ENCODE results near the gene CD99.
A peak's percentile ranks its signal among the peaks of the same experiment; 100 is the strongest.
"Not testable (repeated sequence)": the region's sequence is repeated elsewhere in the genome, so short reads cannot be mapped to it uniquely, and the experiment has no call there.

The CD99 gene

DNA sequence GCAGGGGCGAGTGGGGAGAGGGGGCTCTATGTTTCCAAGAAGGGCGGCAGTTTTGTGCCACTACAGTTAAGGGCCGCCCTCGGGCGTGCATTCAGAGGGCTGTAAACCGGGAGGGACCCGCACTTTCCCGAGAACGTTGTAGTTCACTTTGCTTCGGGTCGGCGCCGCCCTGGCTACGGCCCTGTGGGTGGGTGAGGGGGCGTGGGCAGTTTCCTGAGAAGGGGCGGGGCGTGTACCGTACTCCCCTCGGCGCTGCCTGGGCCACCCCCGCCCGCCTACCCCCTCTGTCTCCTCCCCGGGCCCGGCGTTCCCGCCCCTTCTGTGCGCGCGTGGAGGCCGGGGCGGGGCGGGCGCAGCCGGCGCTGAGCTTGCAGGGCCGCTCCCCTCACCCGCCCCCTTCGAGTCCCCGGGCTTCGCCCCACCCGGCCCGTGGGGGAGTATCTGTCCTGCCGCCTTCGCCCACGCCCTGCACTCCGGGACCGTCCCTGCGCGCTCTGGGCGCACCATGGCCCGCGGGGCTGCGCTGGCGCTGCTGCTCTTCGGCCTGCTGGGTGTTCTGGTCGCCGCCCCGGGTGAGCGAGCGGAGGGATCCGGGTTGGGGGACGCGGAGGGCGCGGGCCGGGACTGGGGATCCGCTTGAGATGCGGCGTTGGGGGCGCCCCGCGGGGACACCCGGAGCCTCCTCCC, at the start of gene CD99:
CD99 (plus strand) TSS at position 440 of the 687 bp plus-strand sequence; CDS start at position 506, 66 bp downstream.
- DNase-seq = peak; percentile 68

- DNase-seq = no peak
Observed at GRCh38 chrX:2642146-2642545, 48.9 kb upstream of the CD99 start.

DNA sequence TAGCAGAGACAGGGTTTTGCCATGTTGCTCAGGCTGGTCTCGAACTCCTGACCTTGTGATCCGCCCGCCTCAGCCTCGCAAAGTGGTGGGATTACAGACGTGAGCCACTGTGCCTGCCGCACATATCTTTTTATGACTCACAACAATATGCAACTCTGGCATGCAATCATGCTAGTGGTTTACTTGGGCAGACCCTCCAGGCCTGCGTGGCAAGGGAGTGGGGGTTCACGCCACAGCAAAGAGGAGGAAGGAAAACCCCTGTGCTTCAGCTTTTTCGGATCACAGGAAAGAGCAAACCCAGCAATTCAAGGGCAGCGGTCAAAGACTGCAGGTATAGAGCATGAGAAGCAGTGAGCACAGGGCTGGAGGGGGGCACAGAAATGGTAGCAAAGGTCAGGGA, 48.3 kb upstream of the CD99 start:
- no peak for DNase-seq

DNA sequence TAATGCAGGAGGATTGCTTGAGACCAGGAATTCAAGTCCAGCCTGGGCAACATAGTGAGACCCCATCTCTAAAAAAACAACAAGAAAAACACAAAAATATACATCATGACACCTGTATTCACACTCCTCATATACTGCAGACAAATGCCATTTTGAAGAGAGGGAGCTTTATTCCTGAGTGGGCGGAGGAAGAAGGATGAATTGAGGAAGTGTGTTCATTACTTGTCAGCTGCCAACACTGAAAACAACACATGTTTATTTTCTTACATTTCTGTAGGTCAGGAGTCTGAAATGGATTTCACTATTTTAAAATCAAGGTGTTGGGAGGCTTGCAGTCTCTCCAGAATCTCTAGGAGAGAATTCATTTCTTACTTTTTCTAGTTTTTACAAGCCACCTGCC, 47.2 kb upstream of the CD99 start:
- no peak for DNase-seq

GRCh38 chrX:2645563-2645962, 45.5 kb upstream of the CD99 start:
- DNase-seq = no peak

- no peak for DNase-seq
Observed at GRCh38 chrX:2647627-2648026, 43.5 kb upstream of the CD99 start.

- no peak for DNase-seq
Observed at GRCh38 chrX:2650037-2650436, 41.1 kb upstream of the CD99 start.

DNA sequence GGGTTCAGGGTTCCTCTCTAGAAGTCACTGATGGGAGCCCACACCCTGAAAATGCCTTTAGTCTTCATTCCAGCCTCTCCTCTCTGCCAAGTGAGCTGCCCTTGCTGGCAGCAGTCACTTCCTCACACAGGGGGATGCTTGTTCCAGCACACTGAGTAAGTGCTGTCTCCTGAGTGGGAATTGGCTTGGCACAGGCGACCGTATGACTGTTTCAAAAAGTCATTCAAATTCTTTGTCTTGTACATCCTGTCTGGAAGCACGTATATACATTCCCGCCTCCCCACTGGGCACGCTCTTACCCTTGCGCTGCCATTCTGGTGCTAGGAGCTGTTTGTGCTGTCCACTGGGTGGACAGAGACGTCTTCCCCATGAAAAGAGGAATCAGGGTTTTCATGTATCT, 40.2 kb upstream of the CD99 start:
- no peak for DNase-seq

- no peak for DNase-seq
Observed at GRCh38 chrX:2652106-2652505, 39.0 kb upstream of the CD99 start.

DNA sequence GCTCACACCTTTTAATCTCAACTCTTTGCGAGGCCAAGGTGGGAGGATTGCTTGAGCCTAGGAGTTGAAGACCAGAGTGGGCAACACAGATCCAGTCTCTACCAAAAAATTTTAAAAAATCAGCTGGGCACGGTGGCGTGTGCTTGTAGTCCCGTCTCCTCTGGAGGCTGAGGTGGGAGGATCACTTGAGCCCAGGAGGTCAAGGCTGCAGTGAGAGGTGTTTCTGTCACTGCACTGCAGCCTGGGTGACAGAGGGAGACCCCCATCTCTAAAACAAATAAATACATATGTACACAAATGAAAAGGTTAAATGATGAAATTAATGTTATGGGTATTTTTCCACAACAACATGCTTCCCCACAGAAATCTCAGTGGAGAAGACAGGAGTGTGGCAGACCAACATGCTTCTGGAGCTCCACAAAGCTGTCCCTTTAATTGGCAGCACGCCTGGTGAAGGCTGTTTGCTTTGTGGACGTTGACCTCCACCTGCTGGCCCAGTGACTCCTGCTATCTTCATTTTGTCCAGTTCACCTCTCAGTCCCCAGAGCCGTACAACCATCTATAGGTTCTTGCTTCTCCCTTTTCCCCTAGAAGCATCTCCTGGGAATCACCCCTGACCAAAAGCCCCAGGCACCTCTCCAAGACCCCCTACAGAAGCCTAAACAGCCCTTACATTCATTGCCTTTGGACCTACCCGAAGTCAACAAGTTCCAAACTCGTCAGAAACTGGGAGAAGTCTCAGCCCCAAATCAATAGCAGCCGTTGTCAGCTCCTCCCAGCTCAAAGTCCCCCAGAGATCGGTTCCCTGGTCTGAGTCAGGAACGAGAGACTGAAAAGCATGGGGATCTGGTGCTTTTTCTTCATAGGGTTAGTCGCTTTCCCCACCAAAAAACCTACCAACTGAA, 36.4 kb upstream of the CD99 start:
- DNase-seq = no peak

GRCh38 chrX:2656257-2656836, 34.7 kb upstream of the CD99 start:
- DNase-seq = no peak

DNA sequence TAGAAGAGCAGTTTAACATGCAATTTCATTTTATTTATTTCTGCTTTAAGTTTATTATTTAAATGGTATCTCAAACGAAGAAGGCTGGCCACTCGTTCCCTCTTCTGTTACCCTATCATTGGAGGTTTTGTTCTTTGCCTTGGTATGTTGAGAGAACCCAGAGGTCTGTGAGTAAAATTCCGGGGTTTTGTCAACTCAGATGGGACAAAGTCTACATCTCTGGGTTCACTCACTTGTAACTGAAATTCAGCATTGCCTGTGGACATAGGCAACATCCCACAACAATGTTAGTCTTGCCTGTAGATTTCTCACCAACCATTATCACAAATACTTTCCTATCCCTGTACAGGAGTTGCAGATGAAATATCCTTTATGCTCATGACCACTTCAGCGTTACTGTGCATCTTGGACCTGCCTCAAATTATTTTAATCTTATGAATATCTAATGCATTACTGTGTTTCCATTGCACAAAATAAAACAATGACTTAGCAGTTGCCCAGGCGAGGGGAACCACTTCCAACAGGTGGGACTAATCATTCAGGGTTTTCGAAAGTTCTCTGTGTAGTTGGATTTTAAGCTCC, 33.5 kb upstream of the CD99 start:
- no peak for DNase-seq

- no peak for DNase-seq
Observed at GRCh38 chrX:2658585-2659292, 32.4 kb upstream of the CD99 start.

DNA sequence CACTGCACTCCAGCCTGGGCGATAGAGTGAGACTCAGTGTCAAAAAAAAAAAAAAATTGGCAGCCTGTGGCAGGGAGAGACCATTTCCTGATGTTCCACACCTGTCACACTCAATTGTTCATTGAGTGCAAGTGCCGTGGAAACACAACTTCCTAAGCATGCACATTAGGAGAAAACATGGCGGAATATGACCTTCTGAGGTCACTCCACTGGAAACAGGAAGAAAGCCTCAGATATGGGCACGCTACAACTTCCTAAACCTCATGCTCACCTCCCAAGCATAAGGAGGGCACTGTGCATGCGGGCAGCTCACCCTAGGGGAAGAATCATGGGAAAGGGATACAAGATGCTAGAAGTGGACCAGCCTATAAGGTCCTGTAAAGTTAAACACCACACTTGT, 28.5 kb upstream of the CD99 start:
- no peak for DNase-seq

- DNase-seq = peak; percentile 37
Observed at GRCh38 chrX:2664502-2664901, 26.6 kb upstream of the CD99 start.

DNA sequence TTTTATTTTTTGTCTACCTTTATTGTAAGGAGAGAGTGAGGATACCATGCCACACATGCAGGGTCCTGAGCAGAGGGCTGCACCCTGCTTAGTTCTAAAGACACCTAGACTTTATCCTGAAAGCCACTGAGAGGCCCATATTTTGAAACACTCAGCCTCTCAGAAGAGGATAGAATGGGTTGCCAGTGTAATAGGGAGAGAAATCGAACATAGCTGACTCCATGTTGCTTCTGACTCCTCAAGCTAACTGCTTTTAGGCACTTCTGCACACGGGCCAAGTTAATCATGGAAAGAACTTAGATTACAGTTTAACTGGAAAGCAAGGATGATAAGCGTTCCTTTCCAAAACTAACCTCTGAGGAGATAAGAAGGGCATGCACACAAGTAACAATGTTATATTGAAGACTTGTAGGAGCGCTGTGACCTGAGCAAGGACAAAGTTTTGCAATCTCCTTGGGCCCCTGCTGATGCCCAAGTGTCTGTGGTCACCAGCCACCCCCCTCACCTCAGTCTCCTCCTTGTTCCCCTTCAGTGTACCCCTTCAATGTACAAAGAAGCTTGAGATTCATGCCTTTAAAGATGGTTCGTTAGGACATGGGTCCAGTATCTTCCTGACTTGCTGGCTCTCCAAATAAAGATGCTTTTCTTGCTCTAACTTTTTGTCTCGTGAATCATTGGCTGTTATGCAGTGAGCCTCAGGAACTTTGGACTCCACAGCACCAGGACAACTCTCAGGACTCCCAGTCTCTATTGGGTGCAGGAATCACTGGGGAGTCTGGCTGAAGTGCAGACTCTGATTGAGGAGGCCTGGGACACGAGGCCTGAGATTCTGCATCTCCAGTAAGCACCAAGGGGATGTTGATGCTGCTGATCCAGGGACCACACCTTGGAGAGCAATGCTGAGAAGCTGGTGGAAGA, 25.4 kb upstream of the CD99 start:
- no peak for DNase-seq

- DNase-seq = no peak
Observed at GRCh38 chrX:2666491-2666890, 24.6 kb upstream of the CD99 start.

DNA sequence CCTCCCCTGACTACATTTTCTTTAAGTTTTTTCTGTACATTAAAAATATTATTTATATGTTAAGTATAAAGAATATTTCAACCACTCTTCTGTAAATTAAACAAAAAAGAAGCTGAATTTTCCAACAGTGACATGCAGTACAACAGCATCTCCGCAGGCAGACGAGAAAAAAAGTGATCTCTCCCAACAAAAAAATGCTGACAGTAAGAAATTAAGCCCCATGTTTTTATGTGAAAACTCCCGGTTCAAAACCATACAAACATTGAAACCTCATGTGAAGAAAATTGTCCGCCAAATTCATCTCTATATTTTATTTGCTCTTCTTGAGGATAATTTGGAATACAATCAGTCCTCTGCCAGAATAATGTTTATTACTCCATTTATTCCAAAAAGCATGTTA, 20.1 kb upstream of the CD99 start:
- DNase-seq = no peak

DNA sequence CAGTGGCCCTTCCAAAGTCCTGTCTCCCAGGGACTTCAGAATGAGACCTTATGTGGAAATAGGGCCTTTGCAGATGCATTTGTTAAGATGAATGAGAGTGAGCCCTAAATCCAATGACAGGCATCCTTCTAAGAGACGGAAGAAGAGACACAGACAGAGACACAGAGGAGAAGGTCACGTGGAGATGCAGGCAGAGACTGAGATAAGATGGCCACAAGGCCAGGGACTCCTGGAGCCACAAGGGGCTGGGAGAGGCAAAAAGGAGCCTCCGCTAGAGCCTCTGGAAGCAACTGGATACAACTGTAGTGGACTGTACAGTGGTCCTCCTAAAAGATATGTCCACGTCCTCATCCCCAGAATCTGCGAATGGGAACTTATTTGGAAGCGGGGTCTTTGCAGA, 19.0 kb upstream of the CD99 start:
- DNase-seq = no peak

GRCh38 chrX:2673611-2674010, 17.5 kb upstream of the CD99 start:
- no peak for DNase-seq

GRCh38 chrX:2675657-2676200, 15.4 kb upstream of the CD99 start:
- DNase-seq = not testable (repeated sequence)
